ENCODE results near the gene ST6GALNAC4.

The ST6GALNAC4 gene

DNA sequence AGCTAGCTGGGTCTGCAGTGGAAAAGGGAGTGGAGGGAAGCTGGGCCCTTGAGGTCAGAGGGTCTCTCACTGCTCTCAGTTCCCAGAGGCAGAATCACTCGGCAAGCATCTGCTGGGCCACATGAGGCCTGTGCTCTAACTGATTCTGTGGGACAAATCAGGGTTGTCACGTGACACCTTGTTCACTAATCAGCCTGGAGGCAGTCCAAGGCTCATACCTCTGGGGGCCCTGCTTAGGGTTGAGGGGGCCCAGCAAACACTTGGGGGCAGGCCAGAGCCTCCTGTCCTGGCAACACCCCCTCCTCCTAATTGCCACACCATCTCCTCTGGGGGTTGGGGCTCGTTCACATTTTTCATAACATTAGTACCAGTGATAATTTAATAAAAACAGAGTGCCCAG lies 29.9 kb upstream of the ST6GALNAC4 start:
- DNase-seq, result no peak

DNA sequence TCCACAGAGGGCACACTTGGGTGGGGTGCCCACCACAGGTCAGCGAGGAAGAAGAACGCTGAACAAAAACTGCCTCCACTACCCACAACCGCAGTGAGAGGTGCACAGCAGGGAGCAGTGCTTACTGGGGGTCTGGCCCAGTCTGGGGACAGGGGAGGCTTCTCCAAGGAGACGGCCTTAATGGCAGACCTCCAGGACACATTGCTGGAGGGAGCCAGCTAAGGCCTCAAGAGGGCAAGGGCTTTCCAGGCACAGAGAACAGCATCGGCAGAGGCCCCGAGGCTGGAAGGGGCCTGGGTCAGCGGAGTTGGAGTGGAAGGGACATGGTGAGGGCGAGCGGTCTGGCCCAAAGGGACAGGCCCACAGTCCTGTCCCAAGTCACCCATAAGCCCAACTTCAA lies 29.1 kb upstream of the ST6GALNAC4 start:
- no peak for DNase-seq

DNA sequence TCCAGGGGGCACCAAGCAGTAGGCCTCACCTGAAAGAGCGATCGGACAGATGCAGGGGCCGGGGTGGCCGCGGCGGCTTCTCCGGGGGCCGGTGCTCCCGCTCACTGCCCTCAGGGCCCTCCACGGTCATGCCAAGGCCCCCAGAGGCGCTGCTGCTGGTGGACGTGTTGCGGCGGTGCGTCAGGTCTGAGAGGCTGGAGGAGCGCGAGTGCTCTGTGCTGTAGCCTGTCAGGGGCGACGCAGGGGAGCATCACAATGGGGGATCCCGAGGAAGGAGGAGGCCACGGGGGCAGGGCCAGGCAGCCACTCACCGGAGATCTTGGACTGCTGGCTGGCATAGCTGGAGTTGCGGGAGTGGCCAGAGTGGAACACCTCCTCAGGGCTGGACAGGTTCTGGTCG lies 28.5 kb upstream of the ST6GALNAC4 start:
- DNase-seq, result no peak

DNA sequence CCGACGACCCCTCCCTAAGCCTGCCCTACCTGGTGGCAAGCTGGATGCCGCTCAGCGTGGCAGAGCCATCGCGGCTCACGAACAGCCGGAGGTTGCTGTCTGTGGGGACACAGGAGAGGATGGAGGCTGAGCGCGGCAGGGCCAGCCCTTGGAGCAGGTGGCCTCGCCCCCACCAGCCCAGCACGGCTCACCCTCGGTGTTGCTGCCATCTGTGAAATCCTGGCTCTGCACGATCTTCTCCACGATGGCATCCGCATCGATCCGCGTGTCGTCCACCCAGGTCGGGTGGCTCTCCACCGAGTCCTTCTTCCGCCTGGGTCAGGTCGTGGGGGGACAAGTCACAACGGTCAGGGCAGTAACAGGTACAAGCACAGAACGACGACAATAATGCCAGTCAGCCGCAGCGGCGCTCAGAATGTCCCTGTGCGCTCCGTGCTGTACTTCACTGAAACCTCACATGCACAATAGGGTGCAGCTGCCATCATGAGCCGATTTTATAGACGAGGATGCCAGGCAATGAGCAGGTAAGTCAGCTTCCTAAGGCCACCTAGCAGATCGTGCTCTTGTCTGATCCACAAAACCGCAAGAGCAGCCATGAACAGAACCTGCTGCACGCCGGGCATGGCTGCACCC lies 27.9 kb upstream of the ST6GALNAC4 start:
- no peak for DNase-seq

DNA sequence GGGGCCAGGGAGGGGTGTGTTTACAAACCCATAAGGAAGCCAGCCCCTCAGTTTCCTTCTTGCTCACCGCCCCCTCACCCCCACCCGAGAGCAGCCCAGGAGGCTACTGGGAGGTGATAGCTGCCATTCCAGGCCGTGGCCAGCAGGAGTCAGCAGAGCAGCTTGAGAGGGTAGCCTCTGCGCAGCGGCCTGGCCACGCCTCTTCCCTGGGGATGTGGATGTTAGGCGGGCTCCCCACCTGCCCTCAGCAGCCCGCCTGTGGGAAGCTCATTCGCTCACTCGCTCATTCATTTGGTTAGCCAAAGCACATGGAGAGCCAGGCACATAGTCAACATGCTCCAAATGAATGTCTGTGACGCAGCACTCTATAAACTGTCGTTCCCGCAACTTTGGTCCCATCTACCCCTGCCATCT lies 26.9 kb upstream of the ST6GALNAC4 start:
- peak; percentile 66 for DNase-seq

DNA sequence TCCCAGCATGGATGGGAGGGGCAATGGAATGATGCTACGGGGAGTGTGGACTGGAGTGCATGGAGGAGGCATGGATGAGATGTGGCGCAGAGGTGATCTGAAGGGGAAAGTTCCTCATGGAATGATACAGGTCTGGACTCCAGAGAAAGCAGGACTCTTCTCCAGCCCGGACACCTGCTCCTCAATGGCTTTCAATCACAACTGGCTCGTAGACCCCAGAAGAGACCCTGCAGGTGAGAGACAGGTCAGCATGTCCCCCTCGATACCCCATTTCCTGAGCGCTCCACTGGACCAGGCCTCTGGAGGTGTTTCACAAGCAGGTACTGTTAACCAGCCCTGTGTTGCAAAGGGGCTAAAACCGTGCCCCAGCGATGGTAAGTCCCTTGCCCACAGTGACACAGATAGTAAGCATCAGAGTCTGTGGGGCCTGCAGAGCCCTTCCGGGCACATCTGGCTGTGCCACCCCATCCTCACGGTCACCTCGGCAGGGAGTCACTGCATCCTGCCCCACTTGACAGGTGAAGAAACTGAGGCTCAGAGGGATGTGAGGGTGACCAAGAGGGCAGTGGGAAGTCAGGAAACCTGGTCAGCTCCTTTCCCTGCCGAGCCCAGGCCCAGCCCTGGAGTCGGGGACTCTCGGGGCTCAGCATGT lies 26.3 kb upstream of the ST6GALNAC4 start:
- no peak for DNase-seq

DNA sequence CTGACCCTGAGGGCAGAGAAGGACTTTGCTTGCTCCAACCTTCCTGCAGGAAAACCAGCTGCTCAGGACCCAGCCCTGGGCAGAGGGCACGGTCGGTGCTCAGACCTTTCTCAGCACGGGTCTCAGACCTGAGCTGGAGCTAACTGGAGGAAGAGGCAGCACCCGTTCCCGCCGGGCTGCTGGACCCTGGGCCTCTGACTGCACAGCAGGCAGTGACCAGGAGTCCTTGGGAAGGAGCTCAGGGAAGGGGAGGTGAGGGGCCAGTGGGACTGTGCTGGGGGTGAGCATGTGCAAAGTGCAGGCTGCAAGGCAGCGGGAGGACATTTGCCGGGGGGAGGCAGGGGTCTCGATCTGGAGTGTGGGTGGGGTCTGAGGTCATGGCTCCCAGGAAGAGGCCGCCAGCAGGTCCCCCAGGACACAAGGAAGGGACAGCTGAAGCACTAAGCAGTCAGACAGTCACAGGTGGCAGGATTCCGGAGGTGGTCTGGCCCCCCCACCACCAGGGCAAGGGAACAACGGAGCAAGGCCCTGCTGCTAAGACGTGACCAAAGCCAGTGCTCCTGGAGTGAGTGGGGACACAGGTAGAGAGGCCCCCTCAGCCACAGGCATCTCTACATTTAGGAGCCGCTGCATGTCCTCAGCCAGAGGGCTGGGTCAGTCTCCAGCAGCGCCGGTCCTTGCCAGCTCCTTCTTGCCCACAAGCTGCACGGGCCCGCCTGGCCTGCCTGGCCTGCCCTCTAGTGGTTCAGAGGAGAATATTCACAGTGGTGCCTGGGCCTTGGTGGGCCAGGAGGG lies 25.6 kb upstream of the ST6GALNAC4 start:
- DNase-seq, result no peak

DNA sequence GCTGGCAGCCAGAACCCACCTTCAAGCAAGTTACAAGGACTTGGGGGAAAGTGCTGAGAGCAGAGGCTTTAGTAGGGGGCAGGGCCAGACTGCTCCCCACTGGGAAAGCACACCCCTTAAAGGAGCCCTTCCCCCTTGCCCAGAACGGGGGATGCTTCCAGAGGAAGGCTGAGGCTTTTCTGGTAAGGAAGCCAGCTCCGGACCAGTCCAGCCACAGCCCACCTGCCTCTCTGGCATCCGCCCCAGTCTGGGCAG lies 25.0 kb upstream of the ST6GALNAC4 start:
- DNase-seq, result no peak

DNA sequence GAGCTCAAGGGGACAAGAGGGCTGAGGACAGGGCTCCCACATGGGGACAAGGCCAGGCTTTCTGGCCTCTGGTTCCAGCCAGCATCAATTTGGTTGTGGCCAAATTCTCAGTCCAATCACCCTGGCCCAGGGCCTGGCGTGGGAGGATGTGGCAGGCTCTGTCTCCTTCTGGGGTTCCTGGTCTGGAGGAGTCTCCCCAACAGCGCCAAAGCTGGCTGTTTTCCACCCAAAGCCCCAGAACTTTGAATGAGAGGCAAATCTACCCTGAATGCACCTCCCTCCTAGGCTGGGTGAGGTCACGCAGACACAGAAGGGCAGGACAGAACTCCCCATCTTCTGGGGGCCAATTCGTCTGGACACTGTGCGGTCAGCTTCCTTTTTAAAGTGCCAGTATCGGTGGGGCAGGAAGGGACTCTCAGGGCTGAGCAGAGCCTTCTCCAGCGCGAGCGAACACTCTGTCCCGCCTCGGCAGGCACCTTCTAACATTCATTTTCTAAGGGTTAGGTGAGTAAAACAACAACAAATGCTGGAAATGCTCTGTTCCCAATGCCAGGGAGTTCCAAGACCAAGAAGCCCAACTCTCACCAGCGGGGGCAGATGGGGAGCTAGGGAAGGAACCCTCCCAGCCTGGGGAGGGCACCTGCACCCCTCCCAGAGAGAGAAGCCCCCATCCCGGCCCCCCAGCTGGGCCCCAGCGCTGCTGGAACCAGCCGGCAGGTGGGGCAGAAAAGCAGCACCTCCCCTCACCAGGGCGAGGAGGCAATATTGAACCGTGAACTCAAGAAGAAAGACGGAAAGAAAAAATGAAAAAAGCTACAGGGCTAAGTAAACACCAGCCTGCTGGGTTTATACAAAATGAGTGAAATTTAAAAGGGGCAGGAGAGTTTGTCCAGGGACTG lies 24.5 kb upstream of the ST6GALNAC4 start:
- DNase-seq, result no peak

DNA sequence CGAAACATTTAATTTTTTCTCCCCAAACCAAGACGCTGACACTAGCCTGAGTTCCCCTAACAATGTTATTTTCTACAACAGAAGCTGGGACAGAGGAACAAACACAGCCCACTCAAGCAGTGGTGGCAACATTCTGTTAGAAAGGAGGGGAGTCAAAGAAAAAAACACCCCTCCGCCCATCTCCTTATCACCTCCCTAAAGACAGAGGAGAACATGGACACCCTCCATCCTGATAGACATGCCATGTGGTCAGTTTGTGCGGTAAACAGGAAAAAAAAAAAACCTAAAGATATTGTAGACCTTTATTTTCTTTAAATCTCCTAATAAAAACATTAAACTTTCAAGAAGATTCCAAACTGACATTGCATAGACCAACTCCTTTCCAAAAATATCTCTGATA lies 23.8 kb upstream of the ST6GALNAC4 start:
- no peak for DNase-seq

DNA sequence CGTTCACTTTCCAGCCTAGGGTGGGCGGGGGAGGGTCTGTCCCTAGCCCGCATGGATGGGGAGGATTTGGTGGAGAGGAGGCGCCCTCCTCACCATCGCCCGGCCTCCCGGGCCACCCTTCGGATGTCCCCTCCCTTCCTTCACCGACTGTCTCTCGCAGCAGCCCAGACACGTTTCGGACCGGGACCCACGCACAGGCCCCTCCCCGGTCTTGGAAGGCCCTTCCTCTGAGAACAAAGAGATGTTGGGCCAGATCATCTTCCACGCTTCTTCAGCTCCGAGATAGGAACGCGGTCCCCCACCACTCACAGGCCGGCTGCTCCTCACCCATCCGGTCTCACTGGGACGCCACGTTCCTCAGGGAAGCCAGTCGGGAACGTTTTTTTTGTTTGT lies 21.5 kb upstream of the ST6GALNAC4 start:
- DNase-seq, result no peak

DNA sequence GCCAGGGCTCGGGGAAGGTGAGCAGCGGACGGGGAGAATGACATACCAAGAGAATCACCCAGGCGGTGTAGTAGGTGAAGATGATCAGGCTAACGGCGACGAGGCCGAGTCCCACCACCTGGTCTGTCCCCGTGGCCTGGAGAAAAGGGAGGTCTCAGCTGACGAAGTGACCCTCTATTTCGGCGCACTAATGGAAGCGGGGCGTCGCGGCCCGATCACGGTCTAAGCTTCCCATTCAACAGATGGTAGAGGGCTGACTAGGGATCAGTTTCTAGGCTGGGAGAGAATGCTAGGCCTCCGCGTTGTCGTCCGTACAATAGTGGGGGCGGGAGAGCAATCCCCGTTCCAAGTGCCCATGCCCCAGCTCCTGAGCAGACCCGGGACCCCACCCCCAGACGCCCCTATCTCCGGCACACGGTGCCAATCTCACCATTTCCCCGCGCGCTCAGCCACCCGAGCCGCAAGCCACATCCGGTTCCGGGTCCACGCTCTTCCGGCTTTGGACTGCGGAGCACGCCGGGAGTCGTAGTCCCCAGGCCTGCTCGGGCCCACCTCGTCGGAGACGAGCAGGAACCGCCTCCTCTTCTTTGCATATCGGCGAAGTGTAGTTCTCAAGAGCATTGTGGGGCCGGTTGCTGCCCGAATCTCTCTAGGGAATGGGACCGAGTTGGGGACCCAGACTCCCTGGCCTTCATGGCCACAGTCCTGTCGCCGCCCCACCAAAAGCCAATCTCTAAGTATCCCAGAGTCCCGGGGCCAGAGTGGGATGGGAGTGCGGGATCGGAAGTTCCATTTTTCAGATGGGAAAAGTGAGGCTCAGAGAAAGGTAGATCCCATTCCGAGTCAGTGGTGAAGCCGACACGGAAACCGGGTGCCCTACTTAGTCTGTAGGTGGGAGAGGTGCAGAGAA lies 20.8 kb upstream of the ST6GALNAC4 start, which contains the start of gene DPM2:
DPM2 (minus strand) TSS at position 467 of the 910 bp plus-strand sequence; CDS start at position 433, 34 bp downstream.
- DNase-seq, result peak; percentile 78

DNA sequence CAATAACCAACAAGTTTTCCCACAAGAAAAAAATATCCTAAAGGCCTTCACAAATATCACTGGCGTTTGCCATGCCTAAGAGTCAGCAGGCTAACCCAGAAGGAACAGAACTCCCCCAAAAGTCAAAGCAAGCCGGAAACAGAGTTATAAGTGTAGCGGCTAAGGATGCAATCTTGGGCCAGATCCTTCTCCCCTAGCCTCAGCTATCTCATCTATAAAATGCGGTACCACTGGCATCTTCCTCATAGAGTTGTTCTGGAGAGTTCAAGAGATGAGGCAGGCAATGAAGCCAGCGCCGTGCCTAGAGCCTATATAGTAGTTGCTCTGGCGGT lies 20.2 kb upstream of the ST6GALNAC4 start:
- DNase-seq, result no peak

DNA sequence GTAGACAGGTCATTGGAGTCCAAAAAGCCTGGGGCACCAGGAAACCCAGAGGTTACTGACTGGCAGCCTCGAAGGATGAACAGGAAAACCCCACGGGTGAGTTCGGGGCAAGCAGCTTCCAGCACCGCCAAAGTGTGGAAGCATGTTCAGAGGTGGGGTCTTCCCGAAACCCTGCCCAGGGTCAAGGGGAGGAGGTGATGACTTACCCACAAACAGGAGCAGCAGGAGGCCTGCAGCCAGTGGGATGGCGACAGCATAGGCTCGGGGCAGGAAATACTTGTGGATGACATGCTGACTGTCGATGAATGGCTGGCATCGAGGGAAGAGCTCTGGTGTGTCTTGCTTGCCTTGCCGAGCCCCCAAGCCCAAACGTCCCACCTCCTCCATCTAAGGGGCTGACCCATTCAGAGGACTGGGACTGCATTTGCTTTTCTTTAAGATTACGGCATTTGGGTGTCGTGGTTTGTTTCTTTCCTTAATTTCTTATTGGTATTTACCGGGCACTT lies 19.6 kb upstream of the ST6GALNAC4 start:
- DNase-seq, result no peak

DNA sequence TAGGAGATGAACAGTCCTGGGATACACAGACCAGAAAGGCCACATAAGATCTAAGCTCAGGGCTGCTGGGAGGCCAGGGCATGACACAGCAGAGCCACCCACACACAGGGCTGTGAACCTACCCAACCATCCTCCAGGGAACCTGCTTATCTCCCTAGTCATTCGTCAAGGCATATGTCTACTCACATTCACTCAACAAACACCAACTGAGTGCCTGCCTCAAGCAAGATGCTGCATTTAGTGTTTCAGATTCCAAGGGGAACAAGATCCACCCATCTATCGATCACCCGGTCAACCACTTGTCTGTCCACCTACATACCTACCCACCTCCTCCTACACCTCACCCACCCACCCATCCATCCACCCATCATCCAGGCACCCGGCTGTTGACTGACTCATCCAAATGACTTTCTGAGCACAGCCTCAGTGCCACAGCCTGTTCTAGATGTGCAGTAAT lies 19.0 kb upstream of the ST6GALNAC4 start:
- no peak for DNase-seq

DNA sequence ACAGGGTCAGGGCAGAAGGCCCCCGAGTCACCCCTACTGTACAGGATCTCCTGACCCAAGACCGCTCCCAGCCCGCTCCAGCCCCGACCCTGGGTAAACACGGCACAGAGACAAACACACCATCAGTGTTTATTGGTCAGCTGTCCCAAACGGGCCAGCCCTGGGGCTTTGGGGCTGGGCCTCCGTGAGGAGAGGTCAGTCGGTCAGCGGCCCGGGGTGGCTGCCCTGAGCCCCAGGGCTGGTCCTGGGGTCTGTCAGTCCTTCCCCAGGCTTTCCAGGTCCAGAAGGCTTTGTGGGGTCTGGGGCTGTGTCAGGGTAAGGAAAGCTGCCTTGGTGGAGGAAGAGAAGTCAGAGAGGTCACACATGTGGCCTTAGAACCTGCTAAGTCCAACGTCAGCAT lies 18.1 kb upstream of the ST6GALNAC4 start:
- DNase-seq, result no peak

DNA sequence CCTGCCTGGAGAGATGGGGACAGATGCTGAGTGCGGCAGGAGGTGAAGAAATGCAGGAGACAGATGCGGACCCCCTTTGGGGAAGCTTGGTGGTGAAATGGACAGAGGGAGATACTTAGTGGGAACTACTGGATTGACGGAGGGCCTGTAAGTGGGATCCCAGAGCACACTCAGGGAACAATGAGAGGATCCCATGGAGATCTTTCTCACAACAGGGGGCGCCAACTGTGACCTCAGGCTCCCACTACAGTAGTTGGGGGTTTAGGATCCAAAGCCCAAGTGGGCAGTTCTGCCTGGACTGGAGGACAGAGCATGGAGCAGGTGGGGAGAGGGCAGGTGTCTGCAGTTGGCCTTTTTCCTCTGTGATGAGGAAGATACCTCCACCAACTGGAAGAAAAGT lies 17.4 kb upstream of the ST6GALNAC4 start:
- DNase-seq, result no peak

DNA sequence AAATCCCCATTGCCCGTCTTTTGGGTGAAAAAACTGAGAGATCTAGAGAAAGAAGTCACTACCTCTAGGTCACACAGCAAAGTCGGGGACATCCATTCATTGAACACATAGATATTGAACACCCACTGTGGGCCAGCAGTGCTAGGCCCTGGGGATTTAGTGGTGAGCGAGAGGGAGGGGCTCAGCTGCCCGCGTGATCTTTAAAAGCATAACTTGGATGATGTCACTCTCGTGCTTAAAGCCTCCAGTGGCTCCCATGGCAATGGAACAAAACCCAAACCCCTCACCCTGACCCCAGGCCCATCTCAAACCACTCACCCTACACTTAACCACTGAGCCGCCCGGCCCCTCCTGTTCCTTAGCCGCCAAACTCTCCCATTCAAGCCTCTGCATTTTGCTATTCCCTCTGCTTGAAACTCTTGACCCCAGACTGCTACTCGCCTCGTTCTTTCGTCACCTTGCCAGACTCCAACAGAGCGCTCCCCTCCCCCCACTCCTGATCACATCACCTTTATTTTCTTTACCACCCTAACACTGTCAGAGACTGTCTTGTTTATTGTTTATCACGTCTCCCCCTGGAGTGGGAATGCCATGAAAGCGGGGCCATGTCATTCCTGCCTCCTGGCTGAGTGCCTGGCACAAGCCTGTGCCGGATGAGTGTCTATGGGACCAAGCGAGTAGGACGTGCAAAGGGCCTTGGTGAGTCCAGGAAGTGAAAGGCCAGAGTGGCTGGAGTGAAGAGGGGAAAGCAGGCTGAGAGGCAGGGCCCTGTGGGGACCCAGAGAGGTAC lies 14.4 kb upstream of the ST6GALNAC4 start:
- no peak for DNase-seq

DNA sequence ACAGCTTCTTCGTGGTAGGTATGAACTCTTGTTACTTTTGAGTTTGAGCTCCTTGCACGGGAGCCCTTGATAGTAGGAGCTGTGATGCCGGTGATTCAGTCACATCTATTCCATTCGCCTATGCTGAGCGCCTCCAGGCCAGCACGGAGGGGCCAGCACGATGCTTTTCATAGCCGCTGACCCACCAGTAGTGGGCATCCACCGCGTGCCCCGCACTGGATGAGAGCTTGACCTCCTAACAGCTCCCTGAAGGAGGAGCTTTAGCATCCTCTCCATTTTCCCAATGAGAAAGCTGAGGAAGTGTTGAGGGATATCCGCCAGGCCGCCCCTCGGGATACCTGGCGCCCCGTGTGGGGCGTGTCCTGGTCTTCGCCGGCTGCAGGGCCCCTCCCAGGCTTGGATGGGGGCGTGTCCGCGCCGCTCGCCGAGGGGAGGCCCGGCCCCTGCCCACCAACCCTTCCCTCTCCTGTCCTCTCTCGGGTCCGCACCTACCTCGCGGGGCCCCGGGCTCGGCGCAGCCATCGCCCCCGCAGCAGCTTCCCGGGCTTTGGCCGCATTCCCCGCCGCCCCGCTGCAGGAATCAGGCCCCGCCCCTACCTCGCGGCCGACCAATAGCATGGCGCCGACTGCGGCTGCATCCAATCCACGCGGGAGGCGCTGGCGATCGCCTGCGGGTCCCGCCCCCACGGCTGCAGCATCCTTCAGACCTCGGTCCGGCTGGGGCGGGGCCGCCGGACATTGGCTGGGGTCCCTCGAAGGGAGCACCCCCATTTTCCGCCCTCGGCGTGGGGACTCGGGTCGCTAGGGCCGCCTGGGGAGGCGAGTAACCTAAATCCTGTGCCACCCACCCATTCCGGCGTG lies 13.6 kb upstream of the ST6GALNAC4 start, which contains the start of gene PIP5KL1:
PIP5KL1 (minus strand) TSS at position 547 of the 861 bp plus-strand sequence; CDS start at position 522, 25 bp downstream.
- DNase-seq, result peak; percentile 45

DNA sequence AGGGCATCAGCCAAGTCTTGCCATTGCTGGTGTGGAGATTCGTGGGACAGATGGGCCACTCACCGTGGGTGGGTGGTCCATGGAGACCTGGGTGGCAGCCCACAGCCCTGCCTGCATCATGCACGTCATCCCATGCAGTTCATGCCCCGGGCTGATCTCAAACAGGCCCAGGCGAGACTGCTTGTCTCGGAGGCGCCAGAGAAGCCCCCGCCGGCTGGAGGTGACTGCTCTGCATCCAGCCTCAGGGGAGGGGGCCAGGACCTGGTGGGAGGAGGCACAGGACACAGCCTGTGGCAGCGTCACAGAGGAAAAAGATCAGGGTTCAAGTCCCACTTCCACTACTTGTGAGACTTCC lies 12.8 kb upstream of the ST6GALNAC4 start:
- no peak for DNase-seq
